ENCODE data around the gene ARHGAP33. TPM values are rescaled to one million over a fixed set of nuclear protein-coding genes. Genes with fewer than 3 reads are reported as not detected.

The ARHGAP33 gene
- total RNA-seq, 1 experiment from 2014 or later: 3.7 TPM

- H3K36me3 ChIP-seq: peaks cover 67% of the 10 kb centered on the region
- peaks cover 11% of the 10 kb centered on the region for H3K4me1 ChIP-seq (replicated peaks)
- no peak overlapping the region for H3K27ac ChIP-seq
- no peak for DNase-seq (ENCODE audit: low read depth in 1 of 2, low spot score in 2 of 2)
- no peaks in the 10 kb centered on the region for H3K9me3 ChIP-seq (replicated peaks)
- no peaks in the 10 kb centered on the region for H3K27me3 ChIP-seq (replicated peaks)
- no peak overlapping the region for H3K4me3 ChIP-seq
Observed at GRCh38 chr19:35736913-35737886, 38.2 kb upstream of the ARHGAP33 start.

GRCh38 chr19:35738021-35738886 is 37.1 kb upstream of the ARHGAP33 start:
- Histone ChIP-seq H3K4me1 (replicated peaks) (peaks cover 11% of the 10 kb centered on the region), H3K36me3 (peaks cover 59% of the 10 kb centered on the region), H3K4me3 (no peak overlapping the region), H3K27ac (no peak overlapping the region), H3K9me3 (replicated peaks) (no peaks in the 10 kb centered on the region), H3K27me3 (replicated peaks) (no peaks in the 10 kb centered on the region)
- no peak for DNase-seq (ENCODE audit: low read depth in 1 of 2, low spot score in 2 of 2)

- no peak overlapping the region for H3K27ac ChIP-seq
- peaks cover 11% of the 10 kb centered on the region for H3K4me1 ChIP-seq (replicated peaks)
- peaks cover 54% of the 10 kb centered on the region for H3K36me3 ChIP-seq
- H3K4me3 ChIP-seq: no peak overlapping the region
- DNase-seq (ENCODE audit: low read depth in 1 of 2, low spot score in 2 of 2): no peak
- H3K27me3 ChIP-seq (replicated peaks): no peaks in the 10 kb centered on the region
- no peaks in the 10 kb centered on the region for H3K9me3 ChIP-seq (replicated peaks)
Observed at GRCh38 chr19:35738887-35739229, 36.5 kb upstream of the ARHGAP33 start.

GRCh38 chr19:35739275-35740107 is 35.9 kb upstream of the ARHGAP33 start:
- Histone ChIP-seq H3K4me1 (replicated peaks) (peaks cover 11% of the 10 kb centered on the region), H3K9me3 (replicated peaks) (no peaks in the 10 kb centered on the region), H3K27me3 (replicated peaks) (no peaks in the 10 kb centered on the region), H3K27ac (no peak overlapping the region), H3K4me3 (peak overlapping the region; percentile 47), H3K36me3 (peaks cover 47% of the 10 kb centered on the region)
- DNase-seq (ENCODE audit: low read depth in 1 of 2, low spot score in 2 of 2): peak in 1 of 2 experiments; percentile 16

GRCh38 chr19:35740108-35740422 is 35.3 kb upstream of the ARHGAP33 start:
- Histone ChIP-seq H3K27me3 (replicated peaks) (no peaks in the 10 kb centered on the region), H3K4me3 (peak overlapping the region; percentile 47), H3K4me1 (replicated peaks) (peaks cover 11% of the 10 kb centered on the region), H3K27ac (no peak overlapping the region), H3K36me3 (peaks cover 42% of the 10 kb centered on the region), H3K9me3 (replicated peaks) (no peaks in the 10 kb centered on the region)
- DNase-seq (ENCODE audit: low read depth in 1 of 2, low spot score in 2 of 2): no peak

- peak; percentile 93 to 98 for DNase-seq (ENCODE audit: low read depth in 1 of 2, low spot score in 2 of 2)
- no peaks in the 10 kb centered on the region for H3K27me3 ChIP-seq (replicated peaks)
- H3K27ac ChIP-seq: no peak overlapping the region
- peaks cover 11% of the 10 kb centered on the region for H3K4me1 ChIP-seq (replicated peaks)
- H3K4me3 ChIP-seq: peak overlapping the region; percentile 47
- no peaks in the 10 kb centered on the region for H3K9me3 ChIP-seq (replicated peaks)
- peaks cover 36% of the 10 kb centered on the region for H3K36me3 ChIP-seq
Observed at GRCh38 chr19:35740423-35741202, 34.8 kb upstream of the ARHGAP33 start.

- Histone ChIP-seq H3K4me1 (replicated peaks) (peaks cover 13% of the 10 kb centered on the region), H3K27me3 (replicated peaks) (no peaks in the 10 kb centered on the region), H3K27ac (no peak overlapping the region), H3K36me3 (peaks cover 31% of the 10 kb centered on the region), H3K9me3 (replicated peaks) (no peaks in the 10 kb centered on the region), H3K4me3 (peak overlapping the region; percentile 47)
- no peak for DNase-seq (ENCODE audit: low read depth in 1 of 2, low spot score in 2 of 2)
Observed at GRCh38 chr19:35741203-35741515, 34.2 kb upstream of the ARHGAP33 start.

- H3K27me3 ChIP-seq (replicated peaks): no peaks in the 10 kb centered on the region
- H3K9me3 ChIP-seq (replicated peaks): no peaks in the 10 kb centered on the region
- peaks cover 20% of the 10 kb centered on the region for H3K36me3 ChIP-seq
- no peak for DNase-seq (ENCODE audit: low read depth in 1 of 2, low spot score in 2 of 2)
- no peak within 1 kb of the TSS for H3K27ac ChIP-seq
- no peak within 1 kb of the TSS for H3K4me3 ChIP-seq
- H3K4me1 ChIP-seq (replicated peaks): peaks cover 16% of the 10 kb centered on the region
Observed at GRCh38 chr19:35742121-35742724, 33.1 kb upstream of the ARHGAP33 start, which contains the start of gene IGFLR1. Gene IGFLR1 (minus strand): TSS chr19:35742452. CDS start chr19:35741180, 1,272 bp downstream.

GRCh38 chr19:35743640-35744429 is 31.5 kb upstream of the ARHGAP33 start:
- H3K27me3 ChIP-seq (replicated peaks): no peaks in the 10 kb centered on the region
- H3K9me3 ChIP-seq (replicated peaks): no peaks in the 10 kb centered on the region
- no peak overlapping the region for H3K27ac ChIP-seq
- H3K36me3 ChIP-seq: peaks cover 4% of the 10 kb centered on the region
- H3K4me1 ChIP-seq (replicated peaks): peaks cover 19% of the 10 kb centered on the region
- DNase-seq (ENCODE audit: low read depth in 1 of 2, low spot score in 2 of 2): no peak
- no peak overlapping the region for H3K4me3 ChIP-seq

- Histone ChIP-seq H3K27me3 (replicated peaks) (no peaks in the 10 kb centered on the region), H3K27ac (peak overlapping the region; percentile 95), H3K4me1 (replicated peaks) (peaks cover 22% of the 10 kb centered on the region), H3K36me3 (no peaks in the 10 kb centered on the region), H3K9me3 (replicated peaks) (no peaks in the 10 kb centered on the region), H3K4me3 (peak overlapping the region; percentile 54)
- peak; percentile 93 to 97 for DNase-seq (ENCODE audit: low read depth in 1 of 2, low spot score in 2 of 2)
Observed at GRCh38 chr19:35744430-35745327, 30.7 kb upstream of the ARHGAP33 start.

GRCh38 chr19:35745328-35746086 is 29.9 kb upstream of the ARHGAP33 start, which contains the start of the genes PSENEN and U2AF1L4:
Gene PSENEN (plus strand): TSS chr19:35745651. CDS start chr19:35745931, 280 bp downstream.
Gene U2AF1L4 (minus strand): TSS chr19:35745418. CDS start chr19:35745391, 27 bp downstream.
- Histone ChIP-seq H3K4me1 (replicated peaks) (peaks cover 17% of the 10 kb centered on the region), H3K27ac (peak within 1 kb of the TSS; percentile 95), H3K9me3 (replicated peaks) (no peaks in the 10 kb centered on the region), H3K36me3 (no peaks in the 10 kb centered on the region), H3K27me3 (replicated peaks) (no peaks in the 10 kb centered on the region), H3K4me3 (peak within 1 kb of the TSS; percentile 54)
- DNase-seq (ENCODE audit: low read depth in 1 of 2, low spot score in 2 of 2): peak; percentile 96 to 98

Measured in SJSA1 (cell line).